GM10266 (cell line): Measurements from ENCODE around the gene ZNF319.

Experiments
- DNase-seq: peaks from one replicate; pipeline ENCODE4 v3.0.0; 2012; ENCODE audit errors: extremely low spot score
- TF ChIP-seq, protein P1 (sequence below): IDR thresholded peaks from 2 replicates; pipeline ENCODE4 v1.5.1; 2012; ENCODE audit warnings: mild to moderate bottlenecking, low read depth; ENCODE audit not compliant: control insufficient read depth, insufficient read depth; ENCODE audit errors: missing control alignments

ZNF319 gene

DNA sequence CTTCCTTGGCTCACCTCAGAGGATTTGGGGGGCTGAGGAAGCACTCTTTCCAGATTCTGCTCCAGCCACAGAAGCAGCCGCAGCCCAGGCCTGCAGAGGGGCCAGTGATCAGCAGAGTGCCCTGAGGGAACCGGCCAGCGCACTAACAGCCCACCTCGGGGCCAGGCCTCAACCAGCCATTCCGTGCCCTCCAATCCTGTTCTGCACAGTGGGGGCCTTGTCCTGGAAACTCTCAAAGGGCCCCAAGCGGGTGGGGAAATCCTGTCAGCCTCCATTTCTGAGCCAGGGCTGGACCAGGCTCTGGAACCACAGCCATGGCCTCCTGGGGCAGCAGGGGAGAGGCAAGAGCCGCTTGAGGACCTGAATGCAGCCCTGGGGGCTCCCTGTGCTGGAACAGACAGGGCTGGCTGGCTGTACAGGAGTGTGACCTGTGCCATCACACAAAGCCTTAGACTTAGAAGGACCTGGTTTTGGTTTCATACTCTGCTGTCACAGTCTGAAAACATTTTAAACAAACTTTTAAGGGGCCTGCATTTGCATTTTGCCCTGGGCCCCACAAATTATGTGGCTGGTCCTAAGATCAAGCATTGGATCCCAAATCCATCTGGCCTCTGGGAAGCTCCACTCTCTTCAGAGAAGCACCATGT, 39.5 kb downstream of the ZNF319 start:
- TF ChIP-seq, protein P1, sequence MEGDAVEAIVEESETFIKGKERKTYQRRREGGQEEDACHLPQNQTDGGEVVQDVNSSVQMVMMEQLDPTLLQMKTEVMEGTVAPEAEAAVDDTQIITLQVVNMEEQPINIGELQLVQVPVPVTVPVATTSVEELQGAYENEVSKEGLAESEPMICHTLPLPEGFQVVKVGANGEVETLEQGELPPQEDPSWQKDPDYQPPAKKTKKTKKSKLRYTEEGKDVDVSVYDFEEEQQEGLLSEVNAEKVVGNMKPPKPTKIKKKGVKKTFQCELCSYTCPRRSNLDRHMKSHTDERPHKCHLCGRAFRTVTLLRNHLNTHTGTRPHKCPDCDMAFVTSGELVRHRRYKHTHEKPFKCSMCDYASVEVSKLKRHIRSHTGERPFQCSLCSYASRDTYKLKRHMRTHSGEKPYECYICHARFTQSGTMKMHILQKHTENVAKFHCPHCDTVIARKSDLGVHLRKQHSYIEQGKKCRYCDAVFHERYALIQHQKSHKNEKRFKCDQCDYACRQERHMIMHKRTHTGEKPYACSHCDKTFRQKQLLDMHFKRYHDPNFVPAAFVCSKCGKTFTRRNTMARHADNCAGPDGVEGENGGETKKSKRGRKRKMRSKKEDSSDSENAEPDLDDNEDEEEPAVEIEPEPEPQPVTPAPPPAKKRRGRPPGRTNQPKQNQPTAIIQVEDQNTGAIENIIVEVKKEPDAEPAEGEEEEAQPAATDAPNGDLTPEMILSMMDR: no peak
- DNase-seq: no peak

DNA sequence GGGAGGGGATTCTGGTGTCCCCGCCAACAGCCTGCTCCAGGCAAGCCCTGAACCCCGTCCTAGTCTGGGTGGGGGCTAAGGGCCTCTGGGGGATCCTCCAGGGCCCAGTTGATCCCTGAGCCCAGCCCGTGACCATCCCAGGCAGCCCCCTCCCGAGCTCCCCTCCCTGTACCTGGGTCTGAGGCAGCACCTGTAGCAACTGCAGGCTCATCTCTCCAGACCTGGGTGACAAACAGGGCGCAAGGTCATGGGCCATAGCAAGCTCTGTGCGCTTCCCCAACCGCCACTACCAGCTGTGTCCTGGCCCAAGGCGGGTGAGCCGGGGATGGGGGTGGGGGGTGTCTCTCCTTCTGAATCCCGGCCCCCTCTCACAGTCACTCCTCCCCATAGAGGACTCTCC, 40.2 kb downstream of the ZNF319 start:
- no peak for DNase-seq
- TF ChIP-seq, protein P1: no peak

DNA sequence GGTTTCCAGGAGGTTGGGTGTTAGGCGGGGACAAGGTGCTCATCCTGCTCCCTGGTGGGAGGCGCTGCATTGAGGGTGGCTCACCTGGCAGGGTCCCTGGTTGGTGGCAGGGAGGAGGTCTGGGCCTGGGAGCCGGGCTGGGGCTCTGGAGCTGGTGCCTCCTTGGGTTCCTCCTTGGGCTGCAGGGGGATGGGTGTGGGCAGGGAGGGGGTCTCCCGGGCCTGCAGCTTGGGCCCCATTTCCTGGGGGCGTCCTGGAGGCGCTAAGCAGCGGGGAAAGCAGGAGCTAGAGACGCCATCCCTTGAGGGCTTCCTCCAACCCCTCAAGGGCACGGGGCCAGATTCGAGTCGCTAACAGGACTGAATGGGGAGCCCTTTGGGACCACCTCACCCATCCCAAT, 40.7 kb downstream of the ZNF319 start:
- DNase-seq: no peak
- TF ChIP-seq, protein P1: no peak

DNA sequence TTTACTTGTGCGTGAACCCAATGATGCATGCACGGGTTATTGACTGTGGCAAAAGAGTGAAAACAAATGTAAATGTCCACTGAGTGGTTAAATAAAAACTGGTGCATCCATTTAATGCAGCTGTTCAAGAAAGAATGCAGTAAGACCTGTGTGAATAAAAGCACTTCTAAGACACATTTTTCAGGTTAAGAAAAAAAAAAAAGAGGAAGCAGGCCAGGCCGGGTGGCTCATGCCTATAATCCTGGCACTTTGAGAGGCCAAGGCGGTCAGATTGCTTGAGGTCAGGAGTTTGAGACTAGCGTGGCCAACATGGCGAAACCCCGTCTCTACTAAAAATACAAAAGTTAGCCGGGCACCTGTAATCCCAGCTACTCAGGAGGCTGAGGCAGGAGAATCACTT, 41.4 kb downstream of the ZNF319 start:
- DNase-seq: no peak
- TF ChIP-seq, protein P1: no peak

DNA sequence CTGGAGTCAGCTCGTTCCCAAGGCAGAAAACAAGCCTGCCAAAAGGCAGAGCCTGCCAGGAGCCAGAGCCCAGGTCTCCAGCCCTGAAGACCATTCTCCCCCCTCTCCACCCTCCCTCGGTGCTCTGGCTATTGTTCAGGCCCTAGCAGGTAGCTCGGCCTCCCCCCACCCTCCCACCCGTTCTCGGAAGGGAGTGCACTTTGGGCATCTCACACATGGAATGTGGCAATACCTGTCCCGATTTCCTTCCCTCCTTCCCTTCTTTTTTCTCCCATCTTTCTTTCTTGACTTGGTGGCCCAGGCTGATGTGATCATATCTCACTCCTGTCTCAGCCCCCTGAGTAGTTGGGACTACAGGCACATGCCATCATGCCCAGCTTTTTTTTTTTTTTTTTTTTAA, 41.9 kb downstream of the ZNF319 start:
- TF ChIP-seq, protein P1: no peak
- no peak for DNase-seq

DNA sequence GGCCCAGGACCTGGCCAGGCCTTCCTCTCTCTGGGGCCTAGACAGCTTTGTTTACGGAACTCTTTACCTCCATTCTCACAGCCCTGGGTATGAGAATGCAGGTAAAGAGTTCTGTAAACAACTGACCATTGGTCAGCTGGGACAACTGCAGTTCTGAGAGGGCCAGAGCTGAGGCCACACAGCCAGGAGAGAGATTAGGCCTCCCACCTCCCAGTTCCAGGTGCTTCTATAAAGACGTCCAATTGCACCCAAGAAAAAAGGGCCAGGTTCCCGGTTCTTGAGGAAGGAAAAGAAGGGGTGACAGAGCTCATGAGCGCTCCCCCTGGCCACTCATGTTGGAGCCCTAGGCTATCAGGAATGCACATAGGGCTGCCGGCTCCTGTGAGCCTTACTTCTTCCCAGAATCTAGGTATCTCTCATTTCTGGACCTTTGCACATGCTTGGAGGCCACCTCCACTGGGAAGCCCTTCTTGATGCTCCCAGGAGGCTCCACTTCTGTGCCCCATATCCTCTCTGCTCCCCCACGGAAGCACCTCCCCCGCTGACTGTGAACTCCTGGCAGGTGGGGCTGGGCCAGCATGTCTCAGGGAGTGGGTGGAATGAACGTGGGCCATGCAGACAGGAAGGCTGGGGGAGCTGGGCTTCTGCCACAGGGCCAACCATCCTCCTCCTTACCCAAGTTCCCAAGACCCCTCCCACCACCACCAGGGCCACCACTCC, 42.6 kb downstream of the ZNF319 start:
- TF ChIP-seq, protein P1: no peak
- no peak for DNase-seq
